HAP-1 (cell line): Measurements from ENCODE around the gene VPREB3.
A peak's percentile ranks its signal among the peaks of the same experiment; 100 is the strongest.

Experiments
- DNase-seq, 2 experiments: peaks; one replicate each; pipeline ENCODE4 v3.0.0-alpha.2; 2016 to 2020; ENCODE audit warnings: low spot score in 2 of 2
- H3K27me3 ChIP-seq: fragments of 250-450 bp; sonication (Bioruptor Pico); 2 replicates; pipeline ENCODE4 v1.5.1; 2020; ENCODE audit warnings: low read depth, mild to moderate bottlenecking, moderate library complexity
- H3K36me3 ChIP-seq: fragments of 250-450 bp; sonication (Bioruptor Pico); replicated peaks from 2 replicates; pipeline ENCODE4 v1.5.1; 2020; ENCODE audit warnings: mild to moderate bottlenecking
- H3K4me1 ChIP-seq: fragments of 250-450 bp; sonication (Bioruptor Pico); 2 replicates; pipeline ENCODE4 v1.5.1; 2020; ENCODE audit warnings: mild to moderate bottlenecking
- H3K4me3 ChIP-seq: fragments of 250-450 bp; sonication (Bioruptor Pico); 2 replicates; pipeline ENCODE4 v1.5.1; 2020; ENCODE audit warnings: mild to moderate bottlenecking, moderate library complexity
- H3K9me3 ChIP-seq: fragments of 250-450 bp; sonication (Bioruptor Pico); 2 replicates; pipeline ENCODE4 v1.5.1; 2020; ENCODE audit warnings: mild to moderate bottlenecking, moderate library complexity
- in situ Hi-C: fragments of 300-500 bp; cut with MboI; formaldehyde crosslinking; loops from 3 replicates; pipeline ENCODE4 v1.14.3; 2020; ENCODE audit warnings: low sequenced_read_pairs, inconsistent platforms, mixed read lengths

VPREB3 gene

GRCh38 chr22:23754220-23754919, at the start of gene VPREB3:
TSS of gene VPREB3 (minus strand) at chr22:23754425. CDS start at chr22:23754363, 62 bp downstream.
- Histone ChIP-seq H3K27me3 (no peaks in the 10 kb centered on the region), H3K36me3 (no peaks in the 10 kb centered on the region), H3K4me1 (peaks cover 32% of the 10 kb centered on the region), H3K4me3 (no peak within 1 kb of the TSS), H3K9me3 (no peaks in the 10 kb centered on the region)
- no peak for DNase-seq
- in situ Hi-C loops = no loop called here

- in situ Hi-C loops = no loop called here
- no peak for DNase-seq
- Histone ChIP-seq H3K27me3 (no peaks in the 10 kb centered on the region), H3K4me1 (no peaks in the 10 kb centered on the region), H3K9me3 (no peaks in the 10 kb centered on the region), H3K36me3 (peaks cover 64% of the 10 kb centered on the region), H3K4me3 (no peak overlapping the region)
These were observed 49.0 kb upstream of the VPREB3 start for GRCh38 chr22:23803001-23803819.

GRCh38 chr22:23801886-23802377, 47.7 kb upstream of the VPREB3 start:
- Histone ChIP-seq H3K27me3 (no peaks in the 10 kb centered on the region), H3K9me3 (no peaks in the 10 kb centered on the region), H3K36me3 (peaks cover 69% of the 10 kb centered on the region), H3K4me3 (no peak overlapping the region), H3K4me1 (no peaks in the 10 kb centered on the region)
- in situ Hi-C loops = no loop called here
- no peak for DNase-seq

GRCh38 chr22:23801238-23801821, 47.1 kb upstream of the VPREB3 start:
- peaks cover 67% of the 10 kb centered on the region for H3K36me3 ChIP-seq
- H3K9me3 ChIP-seq = no peaks in the 10 kb centered on the region
- peaks cover 4% of the 10 kb centered on the region for H3K4me1 ChIP-seq
- H3K4me3 ChIP-seq = no peak overlapping the region
- no peak for DNase-seq
- no peaks in the 10 kb centered on the region for H3K27me3 ChIP-seq
- in situ Hi-C loops = no loop called here

- DNase-seq = no peak
These were observed 46.3 kb upstream of the VPREB3 start for GRCh38 chr22:23800297-23801237.

GRCh38 chr22:23796461-23796860, 42.2 kb upstream of the VPREB3 start:
- peaks cover 8% of the 10 kb centered on the region for H3K4me1 ChIP-seq
- H3K4me3 ChIP-seq = no peak overlapping the region
- in situ Hi-C loops = no loop called here
- peak; percentile 62 to 65 for DNase-seq
- peaks cover 60% of the 10 kb centered on the region for H3K36me3 ChIP-seq
- H3K27me3 ChIP-seq = no peaks in the 10 kb centered on the region
- no peaks in the 10 kb centered on the region for H3K9me3 ChIP-seq

More at GRCh38 chr22:23800297-23801237, 46.3 kb upstream of the VPREB3 start:
- Histone ChIP-seq H3K4me3 (no peak overlapping the region), H3K36me3 (peaks cover 59% of the 10 kb centered on the region), H3K27me3 (no peaks in the 10 kb centered on the region), H3K4me1 (peaks cover 8% of the 10 kb centered on the region), H3K9me3 (no peaks in the 10 kb centered on the region)
- in situ Hi-C loops = no loop called here

- no peaks in the 10 kb centered on the region for H3K27me3 ChIP-seq
- no peak for DNase-seq
- in situ Hi-C loops = no loop called here
- H3K9me3 ChIP-seq = no peaks in the 10 kb centered on the region
- H3K4me3 ChIP-seq = no peak overlapping the region
- H3K36me3 ChIP-seq = peaks cover 59% of the 10 kb centered on the region
- H3K4me1 ChIP-seq = peaks cover 14% of the 10 kb centered on the region
These were observed 39.1 kb upstream of the VPREB3 start for GRCh38 chr22:23793326-23793725.

- DNase-seq = no peak
- Histone ChIP-seq H3K9me3 (no peaks in the 10 kb centered on the region), H3K4me1 (peaks cover 22% of the 10 kb centered on the region), H3K36me3 (peaks cover 54% of the 10 kb centered on the region), H3K4me3 (no peak overlapping the region), H3K27me3 (no peaks in the 10 kb centered on the region)
- in situ Hi-C loops = no loop called here
These were observed 37.8 kb upstream of the VPREB3 start for GRCh38 chr22:23791738-23792645.

GRCh38 chr22:23790819-23791737, 36.9 kb upstream of the VPREB3 start:
- DNase-seq = no peak
- no peaks in the 10 kb centered on the region for H3K27me3 ChIP-seq
- peaks cover 56% of the 10 kb centered on the region for H3K36me3 ChIP-seq
- in situ Hi-C loops = no loop called here
- no peak overlapping the region for H3K4me3 ChIP-seq
- no peaks in the 10 kb centered on the region for H3K9me3 ChIP-seq
- peaks cover 21% of the 10 kb centered on the region for H3K4me1 ChIP-seq

- in situ Hi-C loops = no loop called here
- Histone ChIP-seq H3K36me3 (peaks cover 49% of the 10 kb centered on the region), H3K9me3 (no peaks in the 10 kb centered on the region), H3K4me1 (peaks cover 18% of the 10 kb centered on the region), H3K4me3 (no peak overlapping the region), H3K27me3 (no peaks in the 10 kb centered on the region)
- no peak for DNase-seq
These were observed 35.4 kb upstream of the VPREB3 start for GRCh38 chr22:23789638-23790037.

GRCh38 chr22:23789121-23789520, 34.9 kb upstream of the VPREB3 start:
- Histone ChIP-seq H3K4me3 (no peak overlapping the region), H3K36me3 (peaks cover 44% of the 10 kb centered on the region), H3K4me1 (peaks cover 18% of the 10 kb centered on the region), H3K9me3 (no peaks in the 10 kb centered on the region), H3K27me3 (no peaks in the 10 kb centered on the region)
- no peak for DNase-seq
- in situ Hi-C loops = no loop called here
